NCI-H2227 (cell line): ENCODE data around the gene KRTAP2-1.
A peak's percentile ranks its signal among the peaks of the same experiment; 100 is the strongest.
"Not testable (repeated sequence)": the region's sequence is repeated elsewhere in the genome, so short reads cannot be mapped to it uniquely, and the experiment has no call there.

ENCODE experiments used
- DNase-seq: peaks from one replicate; lab custom pipeline; 2025; ENCODE audit not compliant: unreplicated experiment; lab: John Stamatoyannopoulos, UW

The KRTAP2-1 gene

DNA sequence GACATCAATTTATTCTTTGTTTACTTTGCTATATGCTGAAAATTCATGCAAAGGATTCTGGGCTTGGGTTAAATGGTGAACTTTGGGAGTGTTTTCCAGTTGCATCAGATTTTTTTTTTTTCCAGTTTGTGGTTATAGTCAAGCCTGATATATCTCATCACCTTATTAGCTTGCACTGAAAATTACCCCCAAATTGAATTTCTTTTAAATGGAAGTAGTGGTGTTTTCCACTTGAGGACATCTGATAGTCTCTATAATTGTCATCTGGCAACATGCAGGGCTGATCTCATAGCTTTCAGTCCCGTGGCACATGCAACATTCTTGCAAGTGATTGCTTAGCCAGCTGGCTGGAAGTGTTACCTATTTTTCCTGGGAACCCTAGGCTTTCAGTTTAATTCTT is 33.5 kb downstream of the KRTAP2-1 start:
- peak; percentile 41 for DNase-seq

DNA sequence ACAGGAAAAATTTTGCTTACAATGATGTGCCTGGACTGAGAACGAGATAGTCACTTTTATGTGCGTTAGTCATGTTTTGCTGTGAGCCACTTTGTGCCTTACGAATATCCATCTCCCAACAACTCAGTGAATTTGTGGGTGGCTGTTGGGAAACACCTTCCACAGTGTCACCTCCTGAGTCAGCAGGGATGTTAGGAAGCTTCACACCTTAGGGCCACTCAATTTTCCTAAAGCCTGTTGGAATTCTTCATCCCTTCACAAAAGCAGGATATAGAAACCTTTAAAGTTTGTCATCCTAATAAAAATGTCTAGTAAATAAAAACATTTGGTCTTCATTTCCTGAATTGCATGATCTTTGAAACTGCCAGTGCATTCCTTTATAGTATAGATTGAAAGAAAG is 33.9 kb downstream of the KRTAP2-1 start:
- DNase-seq: no peak

GRCh38 chr17:41012326-41013120 is 34.6 kb downstream of the KRTAP2-1 start:
- DNase-seq: no peak

DNA sequence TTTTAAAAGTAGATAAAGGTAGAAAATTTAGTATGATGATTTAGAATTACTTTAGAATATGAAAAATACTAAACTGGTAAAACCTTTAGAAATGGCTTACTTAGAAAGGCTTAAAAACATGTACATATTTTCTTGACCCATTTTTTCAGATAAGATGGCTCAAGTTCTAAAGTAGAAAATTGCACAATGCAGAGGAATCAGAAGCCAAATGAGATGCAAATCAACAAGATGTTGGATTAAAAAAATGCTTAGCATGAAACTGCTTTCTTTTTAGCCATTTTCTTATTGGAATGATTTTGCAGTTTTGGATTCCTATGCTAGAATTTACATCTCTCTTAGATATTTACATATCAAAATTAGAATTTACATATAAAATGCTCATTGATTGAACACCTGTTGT is 36.7 kb downstream of the KRTAP2-1 start:
- DNase-seq: no peak

DNA sequence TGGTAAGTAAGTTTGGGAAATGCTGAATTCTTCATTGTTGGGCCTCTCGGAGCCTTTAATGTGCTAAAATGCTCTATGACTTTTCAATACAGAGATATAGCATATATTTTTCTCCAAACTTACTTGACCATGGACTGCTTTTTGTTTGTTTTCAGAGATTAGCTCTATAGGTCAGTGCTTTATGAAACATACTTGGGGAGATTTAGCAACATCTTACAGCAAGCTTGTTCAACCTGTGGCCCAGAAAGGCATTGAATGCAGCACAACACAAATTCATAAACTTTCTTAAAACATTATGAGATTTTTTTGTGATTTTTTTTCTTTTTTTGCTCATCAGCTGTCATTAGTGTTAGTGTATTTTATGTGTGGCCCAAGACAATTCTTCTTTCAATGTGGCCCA is 37.2 kb downstream of the KRTAP2-1 start:
- DNase-seq: no peak

DNA sequence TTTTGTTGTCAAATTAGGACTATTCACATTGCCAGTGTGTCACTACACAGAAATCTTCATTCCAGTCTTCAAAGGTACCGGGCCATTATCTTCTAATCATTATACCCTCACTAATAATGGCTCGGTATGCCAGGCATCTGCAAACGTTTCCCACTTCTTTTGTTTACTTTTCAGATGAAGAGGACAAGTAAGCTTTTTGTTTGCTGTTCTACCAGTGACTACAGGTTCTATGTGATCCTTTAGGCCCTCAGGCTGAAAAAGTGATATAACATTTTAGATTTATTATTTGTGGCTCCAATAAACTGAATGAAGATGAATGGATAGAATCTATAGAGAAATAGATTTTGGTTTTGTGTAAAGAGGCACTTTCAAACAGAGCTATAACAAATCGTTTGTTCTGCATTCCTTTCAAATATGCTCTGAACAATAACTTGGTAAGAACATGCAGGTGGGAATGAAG is 37.8 kb downstream of the KRTAP2-1 start:
- DNase-seq: no peak

GRCh38 chr17:41008811-41009210 is 38.3 kb downstream of the KRTAP2-1 start, which contains the start of gene KRTAP3-1:
Gene KRTAP3-1, minus strand, starts transcription at chr17:41009128. Its CDS starts 54 bp downstream, at chr17:41009074.
- no peak for DNase-seq

- no peak for DNase-seq
These were observed 42.7 kb downstream of the KRTAP2-1 start for GRCh38 chr17:41004397-41004796.

GRCh38 chr17:41003926-41004325 is 43.2 kb downstream of the KRTAP2-1 start:
- DNase-seq: no peak

- no peak for DNase-seq
These were observed 44.3 kb downstream of the KRTAP2-1 start for GRCh38 chr17:41002814-41003213.

- DNase-seq: no peak
These were observed 45.3 kb downstream of the KRTAP2-1 start for GRCh38 chr17:41001795-41002194.

GRCh38 chr17:40999563-40999962 is 47.6 kb downstream of the KRTAP2-1 start, which contains the start of gene KRTAP3-2:
Gene KRTAP3-2, minus strand, starts transcription at chr17:40999906. Its CDS starts 53 bp downstream, at chr17:40999853.
- DNase-seq: not testable (repeated sequence)

GRCh38 chr17:40997361-40997760 is 49.8 kb downstream of the KRTAP2-1 start:
- DNase-seq: peak; percentile 35

DNA sequence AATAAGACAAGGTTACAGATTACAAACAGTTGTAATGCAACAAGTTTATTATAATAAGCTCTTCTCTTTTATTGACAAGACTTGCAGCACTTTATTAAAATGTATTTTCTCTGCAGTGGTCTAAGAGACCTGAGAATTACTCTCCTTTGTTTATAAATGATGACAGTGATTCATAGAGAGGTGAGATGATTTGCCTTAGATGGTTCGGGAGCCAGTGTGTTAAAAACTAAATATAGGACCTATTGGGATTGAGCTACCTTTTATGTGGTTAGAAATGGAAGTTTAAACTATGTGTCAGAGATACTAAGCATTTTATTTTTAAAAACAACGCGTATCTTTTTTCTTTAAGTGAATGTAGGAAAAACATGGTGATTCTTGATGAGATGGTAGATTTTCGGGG is 50.3 kb downstream of the KRTAP2-1 start:
- no peak for DNase-seq
